GM10266 (cell line): ENCODE measurements around the gene CHGA.

Experiments
- DNase-seq: peaks from one replicate; pipeline ENCODE4 v3.0.0; 2012; ENCODE audit errors: extremely low spot score
- TF ChIP-seq, protein P1 (sequence below): IDR thresholded peaks from 2 replicates; pipeline ENCODE4 v1.5.1; 2012; ENCODE audit warnings: mild to moderate bottlenecking, low read depth; ENCODE audit not compliant: control insufficient read depth, insufficient read depth; ENCODE audit errors: missing control alignments

CHGA gene

DNA sequence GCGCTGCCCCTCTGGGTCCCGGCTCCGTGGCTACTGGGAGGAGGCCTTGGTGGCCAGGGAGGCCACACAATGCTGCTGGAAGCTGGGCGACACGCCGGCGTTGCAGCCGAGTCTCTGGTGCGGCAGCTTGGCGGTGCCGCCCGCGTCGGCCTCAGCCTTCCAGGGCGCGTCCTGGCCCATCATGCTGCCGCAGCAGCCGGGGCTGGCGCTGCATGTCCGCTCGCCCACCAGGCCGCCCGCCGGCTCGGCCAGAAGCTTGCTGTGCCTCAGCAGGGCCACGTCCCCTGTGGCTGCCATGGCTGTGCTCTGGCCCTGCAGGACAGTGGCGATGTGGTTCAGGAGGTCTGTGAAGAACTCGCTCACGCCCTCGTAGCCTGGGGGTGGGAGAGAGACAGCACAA lies 18.6 kb downstream of the CHGA start:
- no peak for DNase-seq
- TF ChIP-seq, protein P1, sequence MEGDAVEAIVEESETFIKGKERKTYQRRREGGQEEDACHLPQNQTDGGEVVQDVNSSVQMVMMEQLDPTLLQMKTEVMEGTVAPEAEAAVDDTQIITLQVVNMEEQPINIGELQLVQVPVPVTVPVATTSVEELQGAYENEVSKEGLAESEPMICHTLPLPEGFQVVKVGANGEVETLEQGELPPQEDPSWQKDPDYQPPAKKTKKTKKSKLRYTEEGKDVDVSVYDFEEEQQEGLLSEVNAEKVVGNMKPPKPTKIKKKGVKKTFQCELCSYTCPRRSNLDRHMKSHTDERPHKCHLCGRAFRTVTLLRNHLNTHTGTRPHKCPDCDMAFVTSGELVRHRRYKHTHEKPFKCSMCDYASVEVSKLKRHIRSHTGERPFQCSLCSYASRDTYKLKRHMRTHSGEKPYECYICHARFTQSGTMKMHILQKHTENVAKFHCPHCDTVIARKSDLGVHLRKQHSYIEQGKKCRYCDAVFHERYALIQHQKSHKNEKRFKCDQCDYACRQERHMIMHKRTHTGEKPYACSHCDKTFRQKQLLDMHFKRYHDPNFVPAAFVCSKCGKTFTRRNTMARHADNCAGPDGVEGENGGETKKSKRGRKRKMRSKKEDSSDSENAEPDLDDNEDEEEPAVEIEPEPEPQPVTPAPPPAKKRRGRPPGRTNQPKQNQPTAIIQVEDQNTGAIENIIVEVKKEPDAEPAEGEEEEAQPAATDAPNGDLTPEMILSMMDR = no peak

- TF ChIP-seq, protein P1 = no peak
Measured at GRCh38 chr14:92942136-92942535, 19.2 kb downstream of the CHGA start.

GRCh38 chr14:92942576-92942975 lies 19.6 kb downstream of the CHGA start:
- DNase-seq = no peak

More at GRCh38 chr14:92942136-92942535, 19.2 kb downstream of the CHGA start:
- no peak for DNase-seq

GRCh38 chr14:92942976-92943710 lies 20.2 kb downstream of the CHGA start:
- TF ChIP-seq, protein P1 = no peak
- no peak for DNase-seq

More at GRCh38 chr14:92942576-92942975, 19.6 kb downstream of the CHGA start:
- TF ChIP-seq, protein P1 = no peak

- no peak for DNase-seq
- TF ChIP-seq, protein P1 = no peak
Measured at GRCh38 chr14:92943855-92944570, 21.1 kb downstream of the CHGA start.

GRCh38 chr14:92944976-92945375 lies 22.0 kb downstream of the CHGA start:
- DNase-seq = no peak
- TF ChIP-seq, protein P1 = no peak

DNA sequence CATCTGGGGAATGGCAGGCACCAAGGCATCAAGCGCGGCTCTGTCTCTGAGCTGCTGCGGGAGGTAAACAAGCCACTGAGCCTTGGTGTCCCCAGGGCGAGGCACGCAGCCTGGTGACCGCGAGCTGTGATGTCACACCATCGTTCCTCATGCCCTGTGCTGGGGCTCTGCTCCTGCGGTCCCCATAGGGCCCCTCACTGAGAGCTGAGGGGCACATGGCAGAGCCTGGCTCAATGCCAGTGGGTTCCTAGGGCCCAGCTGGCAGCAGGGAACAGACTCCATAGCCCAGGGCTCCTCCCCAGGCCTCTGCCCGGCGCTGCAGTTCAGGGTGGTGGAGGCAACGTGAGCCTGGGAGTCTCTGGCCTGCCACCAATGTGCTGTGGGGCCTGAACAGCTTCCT lies 22.6 kb downstream of the CHGA start:
- TF ChIP-seq, protein P1 = no peak

More for the DNA sequence above, 22.6 kb downstream of the CHGA start:
- no peak for DNase-seq
